OCI-LY1 (cell line): ENCODE data around the gene MLXIP.
A peak's percentile ranks its signal among the peaks of the same experiment; 100 is the strongest.

Experiments used
- H2AFZ ChIP-seq: fragments of 200-600 bp; sonication (generic), shearing (Covaris generic); 2 replicates; pipeline ENCODE4 v1.6.0; 2014; ENCODE audit warnings: antibody characterized with exemption, mild to moderate bottlenecking, low read length
- H3F3A ChIP-seq: fragments of 200-600 bp; sonication (generic), shearing (Covaris generic); 2 replicates; pipeline ENCODE4 v1.6.0; 2014; ENCODE audit warnings: mild to moderate bottlenecking, antibody characterized with exemption, low read length, moderate library complexity; ENCODE audit not compliant: insufficient read depth
- H3K27ac ChIP-seq: fragments of 200-600 bp; sonication (generic); 2 replicates; pipeline ENCODE4 v1.5.1; 2014; ENCODE audit warnings: low read length, mixed run types, mild to moderate bottlenecking, low read depth; ENCODE audit not compliant: poor library complexity, severe bottlenecking
- H3K27me3 ChIP-seq: fragments of 200-600 bp; sonication (generic); 2 replicates; pipeline ENCODE4 v1.6.0; 2014; ENCODE audit warnings: antibody characterized with exemption, mild to moderate bottlenecking, low read length, moderate library complexity; ENCODE audit not compliant: insufficient read depth
- H3K36me3 ChIP-seq: fragments of 200-600 bp; sonication (generic); 2 replicates; pipeline ENCODE4 v1.6.1; 2014; ENCODE audit warnings: mild to moderate bottlenecking, antibody characterized with exemption, low read length, moderate library complexity, mixed read lengths; ENCODE audit not compliant: insufficient read depth
- H3K4me1 ChIP-seq: fragments of 200-600 bp; sonication (generic); 2 replicates; pipeline ENCODE4 v1.5.1; 2014; ENCODE audit warnings: mild to moderate bottlenecking, low read length, moderate library complexity; ENCODE audit not compliant: insufficient read depth, severe bottlenecking
- H3K4me2 ChIP-seq: fragments of 200-600 bp; sonication (generic), shearing (Covaris generic); 2 replicates; pipeline ENCODE4 v1.6.1; 2014; ENCODE audit warnings: low read length
- H3K4me3 ChIP-seq: fragments of 200-600 bp; sonication (generic); 2 replicates; pipeline ENCODE4 v1.5.1; 2014; ENCODE audit warnings: low read length, low read depth, mild to moderate bottlenecking, mixed read lengths; ENCODE audit not compliant: poor library complexity, severe bottlenecking
- H3K79me2 ChIP-seq: fragments of 200-600 bp; shearing (Covaris generic); 2 replicates; pipeline ENCODE4 v1.6.1; 2016; ENCODE audit warnings: mixed run types, low read length, mixed read lengths; ENCODE audit not compliant: insufficient read depth
- H3K9ac ChIP-seq: fragments of 200-600 bp; sonication (generic), shearing (Covaris generic); 2 replicates; pipeline ENCODE4 v1.6.1; 2014; ENCODE audit warnings: mild to moderate bottlenecking, low read length, mixed read lengths
- H3K9me2 ChIP-seq: fragments of 200-600 bp; sonication (generic), shearing (Covaris generic); 2 replicates; pipeline ENCODE4 v1.6.1; 2014; ENCODE audit warnings: low read depth, mild to moderate bottlenecking, low read length, mixed read lengths
- H3K9me3 ChIP-seq: fragments of 200-600 bp; shearing (Covaris generic); 2 replicates; pipeline ENCODE4 v1.6.1; 2014; ENCODE audit warnings: low read length, mixed read lengths
- H4K20me1 ChIP-seq: fragments of 200-600 bp; sonication (generic), shearing (Covaris generic); 2 replicates; pipeline ENCODE4 v1.6.0; 2016; ENCODE audit warnings: mild to moderate bottlenecking, low read length; ENCODE audit not compliant: insufficient read depth
- CTCF ChIP-seq: fragments of 200-600 bp; sonication (generic), shearing (Covaris generic); IDR thresholded peaks from 2 replicates; pipeline ENCODE4 v1.5.1; 2017; ENCODE audit warnings: mild to moderate bottlenecking, antibody characterized with exemption, low read length, moderate library complexity, mixed read lengths
- EZH2 ChIP-seq: fragments of 200-600 bp; sonication (generic), shearing (Covaris generic); IDR thresholded peaks from 2 replicates; pipeline ENCODE4 v1.8.0; 2017; ENCODE audit warnings: borderline replicate concordance, mixed run types, mild to moderate bottlenecking, antibody characterized with exemption, low read length, moderate library complexity, mixed read lengths

Gene MLXIP

GRCh38 chr12:122121745-122122144 is 43.2 kb downstream of the MLXIP start:
- no peaks in the 10 kb centered on the region for H3K27me3 ChIP-seq
- H3K27ac ChIP-seq: no peak overlapping the region
- H3K4me2 ChIP-seq: no peak overlapping the region
- no peaks in the 10 kb centered on the region for H4K20me1 ChIP-seq
- H3K36me3 ChIP-seq: no peaks in the 10 kb centered on the region
- no peak for TF ChIP-seq CTCF
- no peak overlapping the region for H2AFZ ChIP-seq
- H3F3A ChIP-seq: no peaks in the 10 kb centered on the region
- no peaks in the 10 kb centered on the region for H3K9me2 ChIP-seq
- no peak overlapping the region for H3K4me3 ChIP-seq
- no peak overlapping the region for H3K9ac ChIP-seq
- H3K4me1 ChIP-seq: peaks cover 27% of the 10 kb centered on the region
- no peaks in the 10 kb centered on the region for H3K9me3 ChIP-seq
- no peaks in the 10 kb centered on the region for H3K79me2 ChIP-seq

DNA sequence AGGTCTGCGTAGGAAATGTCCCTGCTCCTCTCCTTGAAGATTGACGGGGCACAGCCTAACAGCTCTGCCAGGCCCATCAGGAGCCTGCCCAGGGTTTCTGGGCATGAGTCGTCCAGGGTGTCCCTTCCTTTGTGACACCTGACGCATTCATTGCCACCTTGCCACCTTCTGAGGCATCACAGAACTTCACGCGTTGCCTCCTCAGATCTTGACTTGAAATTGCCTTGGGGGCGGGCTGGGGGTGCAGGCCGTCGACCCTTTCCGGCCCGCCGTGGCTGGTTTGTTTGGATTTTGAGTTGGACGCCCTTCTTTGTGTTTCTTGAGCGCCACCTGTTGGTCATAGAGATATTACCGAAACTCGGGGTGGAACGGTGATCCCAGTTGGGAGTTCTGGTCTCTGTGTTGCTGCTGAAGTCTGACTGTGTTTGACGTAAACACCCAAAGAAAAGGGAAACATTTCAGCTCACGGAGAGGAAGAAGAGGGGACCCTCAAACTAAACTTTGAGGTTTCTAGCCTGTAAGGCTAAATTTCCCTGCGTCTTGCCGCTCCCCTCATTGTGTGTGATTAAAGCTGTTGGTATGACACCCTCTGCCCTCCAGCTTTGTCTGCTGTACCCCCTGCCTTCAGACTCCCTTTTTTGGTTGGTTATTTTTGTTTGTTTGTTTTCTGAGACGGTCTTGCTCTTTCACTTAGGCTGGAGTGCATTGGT is 44.6 kb downstream of the MLXIP start:
- H2AFZ ChIP-seq: no peak overlapping the region
- H3K9ac ChIP-seq: no peak overlapping the region
- H3K9me2 ChIP-seq: no peaks in the 10 kb centered on the region
- H4K20me1 ChIP-seq: no peaks in the 10 kb centered on the region
- no peaks in the 10 kb centered on the region for H3F3A ChIP-seq
- H3K27me3 ChIP-seq: no peaks in the 10 kb centered on the region
- H3K9me3 ChIP-seq: no peaks in the 10 kb centered on the region
- H3K27ac ChIP-seq: peak overlapping the region; percentile 16
- no peak overlapping the region for H3K4me3 ChIP-seq
- peak overlapping the region; percentile 7; the same call in 1 of the 2 replicates for H3K4me2 ChIP-seq
- H3K79me2 ChIP-seq: no peaks in the 10 kb centered on the region
- peak; percentile 88 for TF ChIP-seq CTCF
- no peak for TF ChIP-seq EZH2
- peaks cover 3% of the 10 kb centered on the region; the same call in 1 of the 2 replicates for H3K36me3 ChIP-seq
- H3K4me1 ChIP-seq: peaks cover 27% of the 10 kb centered on the region

DNA sequence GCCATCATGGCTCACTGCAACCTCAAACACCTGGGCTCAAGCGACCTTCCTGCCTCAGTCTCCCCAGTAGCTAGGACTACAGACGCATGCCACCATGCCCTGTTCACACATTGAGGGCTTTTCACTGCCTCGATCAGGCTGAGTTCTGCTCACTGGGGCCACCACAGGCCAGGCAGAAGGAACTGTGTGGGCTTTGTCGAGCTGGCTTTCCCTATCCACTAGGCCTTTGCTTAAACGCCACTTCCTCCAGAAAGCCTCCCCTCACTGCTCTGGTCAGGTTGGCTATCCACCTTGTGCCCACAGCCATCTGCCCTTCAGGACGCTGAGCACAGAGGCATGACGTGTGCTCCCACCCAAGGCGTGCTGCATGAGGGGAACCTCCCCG is 45.2 kb downstream of the MLXIP start:
- Histone ChIP-seq H3K4me1 (peaks cover 27% of the 10 kb centered on the region), H3K79me2 (no peaks in the 10 kb centered on the region), H3K27me3 (no peaks in the 10 kb centered on the region), H3K36me3 (peaks cover 5% of the 10 kb centered on the region; the same call in 1 of the 2 replicates), H3K9me3 (no peaks in the 10 kb centered on the region), H3K9ac (no peak overlapping the region), H2AFZ (no peak overlapping the region), H3K4me3 (no peak overlapping the region), H3K27ac (peak overlapping the region; percentile 16), H3F3A (no peaks in the 10 kb centered on the region), H3K4me2 (no peak overlapping the region), H3K9me2 (no peaks in the 10 kb centered on the region), H4K20me1 (no peaks in the 10 kb centered on the region)
- no peak for TF ChIP-seq EZH2
- no peak for TF ChIP-seq CTCF
